Sigmoid colon (tissue), 4 donors: ENCODE results near the gene MYO1C.

ENCODE experiments used
- CTCF ChIP-seq, 4 experiments: fragments of 450-650 bp in 3 of 4; fragments of 200-600 bp in 1 of 4; IDR thresholded peaks; one replicate each; pipeline ENCODE4 v1.5.1; 2016 to 2019; ENCODE audit warnings: antibody characterized with exemption in 4 of 4, mild to moderate bottlenecking in 3 of 4, moderate library complexity in 2 of 4
- EP300 ChIP-seq, 4 donors: sonication (generic); formaldehyde crosslinking; IDR thresholded peaks; one replicate each; pipeline ENCODE4 v1.6.1; 2017; ENCODE audit warnings: antibody characterized with exemption in 4 of 4
- POLR2A ChIP-seq, 2 donors: fragments of 450-650 bp; IDR thresholded peaks; one replicate each; pipeline ENCODE4 v1.6.1; 2016; ENCODE audit warnings: antibody characterized with exemption in 2 of 2, mild to moderate bottlenecking in 2 of 2, moderate library complexity in 2 of 2
- POLR2AphosphoS5 ChIP-seq, 4 donors: sonication (generic); formaldehyde crosslinking; IDR thresholded peaks; one replicate each; pipeline ENCODE4 v1.6.1; 2017; ENCODE audit warnings: antibody characterized with exemption in 4 of 4

- no peak for TF ChIP-seq CTCF (IDR thresholded peaks at IDR 0.05)
- TF ChIP-seq POLR2A (IDR thresholded peaks at IDR 0.05) = no peak
- TF ChIP-seq EP300 (IDR thresholded peaks at IDR 0.05) = no peak
- TF ChIP-seq POLR2AphosphoS5 (IDR thresholded peaks at IDR 0.05) = no peak
These were observed 43.3 kb upstream of the MYO1C start for GRCh38 chr17:1535737-1536136.
